ENCODE data around the gene ASF1B.
"Not testable (repeated sequence)": the region's sequence is repeated elsewhere in the genome, so short reads cannot be mapped to it uniquely, and the experiment has no call there.

Gene ASF1B

DNA sequence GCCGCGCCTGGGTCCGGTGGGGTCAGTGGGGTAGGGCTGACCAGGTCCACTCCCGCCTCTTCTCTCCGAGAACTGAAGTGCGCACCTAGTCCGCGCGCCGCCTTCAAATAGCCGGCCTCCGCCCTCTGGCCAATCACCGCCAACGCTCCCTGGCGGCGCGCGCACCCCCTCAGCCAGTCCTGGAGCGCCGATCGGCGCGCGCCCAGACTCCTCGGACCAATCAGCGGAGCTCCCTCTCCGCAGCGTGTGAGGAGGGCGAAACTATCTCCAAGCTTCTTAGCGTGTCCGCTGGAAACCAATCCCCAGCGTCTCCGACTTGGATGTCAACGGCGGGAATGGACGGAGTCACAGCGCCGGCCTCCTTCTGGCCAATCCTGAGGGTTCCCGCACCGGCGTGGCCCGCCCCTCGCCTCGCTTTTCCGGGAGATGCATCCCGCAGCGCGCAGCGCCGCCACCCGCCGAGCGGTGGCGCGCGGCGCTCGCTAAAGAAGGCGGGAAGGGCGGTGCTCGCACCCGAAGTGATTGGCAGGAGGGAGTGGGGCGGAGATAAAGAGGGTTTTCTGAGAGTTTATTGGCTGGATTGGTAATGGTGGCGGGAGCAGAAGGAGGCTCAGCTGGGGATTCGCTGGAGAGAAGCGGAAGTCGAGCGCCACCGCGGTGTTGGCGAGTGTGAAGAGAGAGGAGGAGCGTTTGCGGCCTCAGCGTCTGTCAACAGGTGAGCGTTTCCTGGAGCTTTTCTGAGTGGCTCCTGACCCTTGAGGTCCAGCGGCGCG is at the start of gene ASF1B:
Gene ASF1B, minus strand, starts transcription at position 81 of the 773 bp plus-strand sequence. CDS start 133 bp downstream, outside the sequence.
- DNase-seq: peak; percentile 100

DNA sequence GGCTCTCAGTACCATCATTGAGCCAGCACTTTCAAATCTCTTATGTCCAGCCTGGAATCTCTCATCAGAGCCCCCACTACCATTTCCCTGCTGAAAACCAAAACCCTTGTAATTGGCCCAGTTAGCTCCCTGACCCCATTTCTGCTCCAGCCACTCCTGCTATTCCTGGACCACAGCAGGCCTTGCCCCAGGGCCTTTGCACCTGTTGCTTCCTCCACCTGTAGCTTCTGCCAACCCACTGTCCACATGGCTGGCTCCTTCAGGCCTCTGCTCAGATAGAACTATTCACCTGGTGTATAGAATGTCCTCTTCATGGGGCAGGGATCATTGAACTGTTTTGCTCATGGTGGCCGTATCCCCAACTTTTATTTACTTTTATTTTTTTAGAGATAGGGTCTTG is 49.3 kb upstream of the ASF1B start:
- DNase-seq: not testable (repeated sequence)

DNA sequence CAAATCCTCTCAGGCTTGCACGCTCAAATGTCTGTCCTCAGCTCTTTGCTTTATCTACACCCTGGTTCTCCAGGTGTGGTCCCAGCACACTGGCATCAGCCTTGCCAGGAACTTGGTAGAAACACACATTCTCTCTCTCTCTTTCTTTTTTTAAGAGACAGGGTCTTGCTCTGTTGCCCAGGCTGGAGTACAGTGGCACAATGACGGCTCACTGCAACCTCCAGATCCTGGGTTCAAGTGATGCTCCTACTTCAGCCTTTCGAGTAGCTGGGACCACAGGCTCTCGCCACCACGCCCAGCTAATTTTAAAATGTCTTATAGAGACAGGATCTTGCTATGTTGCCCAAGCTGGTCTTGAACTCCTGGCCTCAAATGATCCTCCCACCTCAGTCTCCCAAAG is 48.8 kb upstream of the ASF1B start:
- no peak for DNase-seq

DNA sequence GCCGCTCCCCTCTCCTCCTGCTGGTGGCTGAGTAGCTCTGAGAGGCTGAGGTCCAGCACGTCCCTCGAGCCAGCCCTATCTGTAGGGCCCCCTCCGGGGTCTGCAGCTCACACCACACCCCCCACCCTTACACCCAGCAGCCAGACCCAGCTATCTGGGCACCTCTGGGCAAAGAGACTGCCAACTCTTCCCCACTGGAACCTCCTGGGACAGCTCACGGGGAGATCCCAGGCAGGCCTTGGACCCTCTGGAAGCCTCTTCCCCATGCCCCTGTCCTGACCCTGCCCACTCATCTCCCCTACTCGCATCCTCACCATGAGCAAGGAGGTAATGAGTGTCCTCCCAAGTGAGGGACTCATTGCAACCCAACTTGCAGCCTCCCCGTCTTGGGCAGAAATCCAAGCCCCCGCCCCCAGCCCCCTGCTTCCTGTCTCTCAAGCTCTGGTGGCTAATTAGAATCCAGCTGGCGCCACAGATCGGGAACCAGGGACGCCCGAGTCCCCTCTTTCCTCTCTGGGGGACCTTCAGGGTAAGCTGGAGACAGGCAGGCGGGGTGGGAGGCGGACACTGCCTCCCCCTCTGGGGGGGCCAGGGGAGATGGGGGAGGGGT is 47.5 kb upstream of the ASF1B start:
- no peak for DNase-seq

DNA sequence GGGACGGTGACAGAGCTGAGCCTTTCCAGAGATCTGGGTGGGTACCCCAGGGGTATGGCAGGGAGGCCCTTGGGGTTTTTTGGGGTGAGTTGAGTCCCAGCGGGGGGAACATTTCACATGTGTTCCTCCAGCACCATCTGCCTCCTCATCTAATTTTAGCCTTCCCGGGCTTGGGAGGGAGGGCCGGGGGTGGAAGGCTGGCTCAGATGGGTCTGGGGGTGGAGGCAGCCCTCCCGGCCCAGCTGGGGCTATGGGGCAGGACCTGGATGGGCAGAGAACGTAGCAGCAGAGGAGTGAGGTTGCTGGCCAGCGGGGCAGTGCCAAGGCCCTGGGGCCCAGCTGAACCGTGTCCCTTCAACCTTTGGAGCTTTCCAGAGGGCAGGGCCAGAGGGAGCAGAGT is 46.1 kb upstream of the ASF1B start:
- DNase-seq: no peak

DNA sequence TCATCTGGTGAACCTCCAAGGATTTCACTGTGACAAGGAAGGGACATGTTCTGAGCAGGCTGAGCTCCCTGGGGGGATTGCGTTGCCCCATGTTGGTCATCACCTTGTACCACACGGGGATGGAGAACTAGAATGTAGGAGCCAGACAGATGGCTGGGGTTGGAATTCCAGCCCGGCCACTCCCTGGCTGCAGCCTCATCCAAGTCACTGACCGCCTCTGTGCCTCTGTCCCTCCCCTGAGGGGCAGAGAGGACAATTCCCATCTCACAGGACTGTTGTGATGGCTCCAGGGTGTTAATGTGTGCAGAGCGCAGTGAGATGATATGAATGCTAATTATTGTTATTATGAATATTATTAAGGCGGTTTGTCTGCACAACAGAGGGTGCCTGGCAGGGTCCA is 45.5 kb upstream of the ASF1B start:
- DNase-seq: no peak

DNA sequence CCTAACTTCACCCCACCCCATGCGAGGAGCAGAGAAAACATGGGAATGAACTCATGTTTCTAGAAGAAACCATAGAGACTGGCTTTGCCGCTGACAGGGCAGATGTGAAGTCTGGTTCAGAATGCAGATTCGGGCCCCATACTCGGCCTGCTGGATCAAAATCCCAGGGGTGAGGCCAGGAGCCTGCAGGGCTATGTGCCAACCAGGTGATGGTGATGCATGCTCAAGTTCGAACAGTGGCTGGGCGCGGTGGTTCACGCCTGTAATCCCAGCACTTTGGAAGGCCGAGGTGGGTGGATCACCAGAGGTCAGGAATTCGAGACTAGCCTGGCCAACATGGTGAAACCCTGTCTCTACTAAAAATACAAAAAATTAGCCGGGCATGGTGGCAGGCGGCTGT is 44.8 kb upstream of the ASF1B start:
- DNase-seq: not testable (repeated sequence)

DNA sequence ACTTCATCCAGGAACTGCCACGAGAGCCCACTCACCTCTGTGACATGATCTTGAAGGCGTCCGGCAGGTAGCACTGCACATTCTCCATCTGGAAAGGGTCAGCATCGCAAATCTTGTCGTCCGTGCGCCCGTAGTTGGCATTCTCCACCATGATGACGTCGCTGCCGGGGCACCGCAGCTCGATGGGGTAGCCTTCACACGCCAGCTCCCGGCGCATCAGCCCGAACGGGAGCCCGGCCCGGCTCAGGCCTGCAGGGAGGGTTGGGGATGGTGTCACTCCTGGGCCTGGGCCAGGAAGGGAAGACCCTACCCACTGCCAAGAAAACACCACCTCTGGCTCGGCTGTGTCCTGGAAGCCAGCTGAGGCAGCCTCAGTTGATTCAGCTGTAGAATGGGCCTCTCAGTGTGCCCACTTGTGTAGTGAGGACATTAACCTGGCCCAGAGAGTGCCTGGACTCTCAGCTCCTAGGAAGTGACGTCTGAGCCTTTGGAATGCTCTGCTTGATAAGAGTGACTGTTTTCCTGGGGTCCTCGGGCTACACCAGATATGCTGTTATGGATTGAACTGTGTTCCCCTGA is 41.2 kb upstream of the ASF1B start:
- DNase-seq: no peak

DNA sequence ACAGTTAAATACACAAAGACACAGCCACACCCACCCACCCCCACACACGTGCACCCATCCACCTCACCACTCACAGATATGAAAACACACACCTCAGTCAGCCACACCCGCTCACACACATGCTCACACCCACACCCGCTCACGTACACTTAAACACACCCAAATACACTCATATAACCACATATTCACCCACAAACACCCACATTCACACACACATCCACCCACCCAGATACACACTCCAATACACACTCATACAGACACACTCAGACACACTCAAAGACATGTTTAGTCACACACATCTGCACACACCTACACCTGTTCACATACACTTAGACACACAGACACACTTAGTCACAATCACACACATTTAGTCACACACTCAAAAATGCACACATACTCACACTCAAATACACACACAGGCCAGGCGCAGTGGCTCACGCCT is 39.0 kb upstream of the ASF1B start:
- DNase-seq: no peak

DNA sequence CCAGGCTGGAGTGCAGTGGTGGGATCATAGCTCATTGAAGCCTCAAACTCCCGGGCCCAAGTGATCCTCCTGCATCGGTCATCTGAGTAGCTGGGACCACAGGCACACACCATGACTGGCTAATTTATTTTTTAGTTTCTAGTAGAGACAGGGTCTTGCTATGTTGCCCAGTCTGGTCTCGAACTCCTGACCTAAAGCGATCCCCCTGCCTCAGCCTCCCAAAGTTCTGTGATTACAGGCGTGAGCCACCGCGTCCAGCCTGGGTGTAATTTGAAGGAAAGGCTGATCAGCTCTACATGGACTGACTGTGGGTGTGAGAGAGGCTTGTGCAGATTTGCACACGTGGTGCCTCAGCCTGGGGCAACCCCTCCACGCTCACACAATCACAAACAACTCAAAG is 38.5 kb upstream of the ASF1B start:
- DNase-seq: no peak

DNA sequence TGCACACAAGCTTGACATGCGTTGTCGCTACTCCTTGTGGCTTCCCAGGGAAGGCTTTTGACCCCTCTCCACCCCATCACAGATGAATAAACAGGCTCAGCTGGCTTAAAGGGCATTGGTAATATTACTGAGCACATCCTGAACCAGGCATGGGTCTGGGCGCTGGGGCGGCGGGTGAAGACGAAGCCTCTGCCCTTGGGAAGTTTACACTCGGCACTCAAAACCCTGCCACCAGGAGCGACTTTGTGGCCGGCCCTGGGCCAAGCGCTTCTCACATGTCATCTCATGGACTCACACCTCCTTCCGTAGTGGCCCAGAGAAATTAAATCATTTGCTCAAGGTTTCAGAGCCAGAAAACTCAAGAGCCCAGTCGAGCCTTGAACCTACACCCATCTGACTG is 32.6 kb upstream of the ASF1B start:
- no peak for DNase-seq

DNA sequence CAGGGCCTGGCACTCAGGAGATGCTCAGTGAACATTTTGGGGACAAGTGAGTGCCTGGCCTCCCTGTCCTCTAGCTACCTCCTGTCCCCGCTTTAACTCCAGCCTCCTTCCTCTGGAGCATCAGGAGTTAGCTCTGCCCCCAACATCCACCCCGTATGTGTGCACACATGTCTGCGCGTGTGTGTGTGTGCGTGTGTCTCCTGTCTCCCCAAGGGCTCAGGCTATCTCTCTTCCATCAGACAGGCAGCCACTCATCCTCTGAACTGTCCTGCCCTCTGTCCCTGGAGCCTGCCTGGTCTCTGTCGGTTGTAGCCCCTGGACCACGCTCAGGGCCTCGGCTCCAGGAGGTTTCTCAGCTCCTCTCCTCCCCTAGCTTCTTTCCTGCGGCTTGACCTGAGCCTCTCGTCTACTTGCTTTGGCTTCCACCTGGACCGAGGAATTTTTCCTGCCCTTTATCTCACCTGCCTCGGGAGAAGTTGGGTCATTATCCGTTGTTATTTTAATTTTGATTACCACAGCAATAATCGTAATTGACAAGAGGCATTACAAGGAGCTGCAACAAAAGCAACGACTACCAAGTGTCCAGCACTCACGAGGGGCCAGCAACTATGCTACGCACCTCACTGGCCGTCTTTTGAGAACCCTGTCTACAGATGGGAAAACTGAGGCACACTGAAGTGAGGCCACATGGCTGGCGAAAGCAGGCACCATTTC is 32.0 kb upstream of the ASF1B start:
- DNase-seq: no peak

DNA sequence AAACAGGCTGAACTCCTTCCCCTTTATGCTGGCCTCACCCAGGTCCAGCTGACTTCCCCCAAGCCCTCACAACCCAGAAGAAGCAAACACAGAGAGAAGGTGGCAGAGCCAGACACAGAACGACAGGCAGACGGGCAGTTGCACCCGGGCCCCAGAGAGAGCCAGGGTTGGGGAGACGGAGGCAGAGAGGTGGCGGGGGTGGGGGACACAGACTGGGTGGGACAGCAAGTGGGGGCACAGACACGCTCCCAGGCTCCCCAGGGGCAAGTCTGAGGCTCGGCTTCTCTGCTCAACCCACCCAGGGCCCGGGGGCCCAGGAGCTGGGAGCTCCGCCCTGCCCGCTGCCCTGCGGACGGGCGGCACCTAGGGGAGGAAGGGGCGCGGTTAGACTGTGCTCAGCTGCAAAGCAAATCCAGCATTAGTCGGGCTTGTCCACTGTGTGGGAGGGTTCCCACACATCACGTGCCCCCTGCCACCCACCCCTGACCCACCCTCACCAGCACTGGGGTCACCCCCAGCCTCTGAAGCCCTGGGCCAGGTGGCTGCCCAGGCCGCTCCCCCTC is 31.3 kb upstream of the ASF1B start:
- DNase-seq: no peak

DNA sequence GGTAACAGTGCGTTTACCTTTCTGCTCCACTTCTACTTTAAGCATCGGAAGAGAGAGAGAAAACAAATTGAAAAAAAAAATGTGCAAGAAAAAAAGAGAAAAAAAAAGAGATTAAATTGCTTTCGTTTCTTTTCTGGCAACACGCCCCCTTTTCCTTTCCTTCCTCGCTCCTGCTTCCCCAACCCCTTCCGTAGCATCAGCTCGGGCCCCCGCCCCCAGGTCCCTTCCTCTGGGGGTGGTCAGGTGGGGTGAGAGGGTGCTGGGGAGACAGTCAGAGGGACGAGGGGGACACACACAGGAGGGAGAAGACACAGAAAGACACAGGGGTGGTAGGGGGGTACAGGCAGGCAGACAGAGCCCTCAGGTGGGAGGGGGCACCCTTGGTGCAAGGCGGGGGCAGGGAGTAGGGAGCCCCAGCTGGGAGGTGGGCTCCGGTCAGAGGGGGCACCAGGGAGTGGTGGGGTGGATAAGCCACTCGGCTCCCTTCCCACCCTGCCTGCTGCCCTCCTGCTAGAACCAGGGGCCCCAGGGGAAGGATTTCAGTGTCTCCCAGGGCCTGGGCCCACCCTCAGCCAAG is 30.7 kb upstream of the ASF1B start:
- DNase-seq: no peak

DNA sequence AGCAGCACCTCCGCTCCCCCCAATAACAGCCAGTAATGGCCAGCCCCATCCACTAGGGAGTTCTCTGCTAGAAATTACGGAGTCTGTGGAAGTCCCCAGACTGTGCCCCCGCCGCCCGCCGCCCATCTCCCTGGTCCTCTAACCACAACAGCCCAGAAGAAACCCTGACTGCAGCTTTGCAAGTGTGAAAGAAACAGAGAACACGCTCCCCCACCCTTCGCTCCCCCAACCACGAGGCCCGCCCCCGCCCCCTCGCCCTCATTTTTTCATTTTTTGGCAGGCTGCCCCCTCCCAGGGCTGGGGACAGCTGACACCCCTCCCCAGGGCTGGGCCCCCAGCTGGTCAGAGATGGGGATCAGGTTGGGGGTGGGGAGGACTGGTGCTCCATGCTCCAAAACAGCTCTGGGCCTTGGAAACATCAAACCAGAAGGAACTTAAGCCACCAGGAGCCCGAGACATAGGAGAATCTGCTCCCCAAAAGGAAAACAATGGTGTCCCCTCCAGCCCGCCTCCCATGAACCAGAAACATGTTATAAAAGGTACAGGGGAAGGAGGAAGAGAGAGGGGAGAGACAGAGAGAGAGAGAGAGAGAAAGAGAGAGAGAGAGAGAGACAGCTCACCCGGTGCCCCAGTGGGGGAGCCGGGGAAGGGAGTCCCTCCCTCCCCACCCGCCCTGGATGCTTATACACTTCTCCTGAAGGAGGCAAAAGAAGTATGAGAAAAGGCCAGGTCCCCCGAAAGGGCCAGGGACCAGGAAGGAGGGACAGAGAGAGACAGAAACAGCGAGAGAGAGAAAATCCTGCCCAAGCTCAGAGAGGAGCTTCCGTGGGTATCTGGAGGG is 29.8 kb upstream of the ASF1B start:
- DNase-seq: no peak

DNA sequence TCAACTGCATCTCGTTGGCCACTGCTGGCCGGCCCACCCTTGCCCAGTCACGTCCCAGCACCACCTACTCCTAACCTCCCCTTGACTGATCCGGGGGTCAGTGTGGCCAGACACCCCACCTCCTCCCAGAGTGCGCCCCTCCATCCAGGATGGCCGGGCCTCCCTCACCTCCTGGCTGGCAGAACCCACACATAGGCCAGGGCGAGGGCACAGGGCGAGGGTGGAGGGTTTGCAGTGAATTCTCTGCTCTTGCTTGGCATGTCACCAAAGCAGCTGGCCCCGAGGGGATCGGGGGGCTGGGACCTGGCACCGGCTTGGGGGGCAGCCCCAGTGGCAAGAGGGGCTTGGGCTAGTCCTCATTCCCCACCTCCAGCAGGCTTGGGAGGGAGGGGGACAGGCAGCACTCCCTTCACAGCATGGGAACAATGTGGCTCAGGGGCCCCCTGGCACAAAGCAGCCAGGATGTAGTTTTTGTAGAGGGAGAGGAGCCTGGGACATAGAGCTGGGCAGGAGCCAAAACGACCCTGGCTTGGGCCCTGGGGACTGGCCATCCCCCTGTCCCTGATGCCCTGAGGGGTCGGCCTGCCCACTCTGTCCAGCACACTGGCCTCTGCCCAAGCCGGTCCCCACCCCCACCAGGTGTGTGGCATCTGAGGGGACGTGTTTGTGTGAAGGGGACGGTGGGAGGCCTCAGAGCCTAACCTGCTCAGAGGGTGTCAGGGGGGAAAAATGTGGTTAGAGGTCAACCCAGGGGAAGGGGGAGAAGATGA is 28.5 kb upstream of the ASF1B start:
- DNase-seq: no peak

DNA sequence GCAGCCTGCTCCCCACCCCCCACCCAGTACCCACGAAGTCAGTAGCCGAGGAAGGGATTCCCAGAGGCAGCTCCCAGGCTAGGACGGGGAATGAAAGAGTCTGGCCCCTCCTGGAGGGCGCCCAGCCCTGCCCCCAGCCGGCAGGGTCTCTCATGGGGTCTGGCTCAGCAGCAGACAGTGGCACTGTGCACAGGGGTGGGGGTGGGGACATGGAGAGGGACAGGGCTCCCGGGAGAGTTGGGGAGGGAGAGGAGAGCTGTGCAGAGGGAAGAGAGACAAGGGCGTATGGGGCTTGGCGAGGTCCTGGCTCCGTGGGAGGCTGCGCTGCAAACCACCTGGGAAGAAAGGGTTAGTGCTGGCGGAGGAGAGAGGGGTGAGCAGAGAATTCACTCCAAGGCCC is 27.7 kb upstream of the ASF1B start:
- DNase-seq: no peak

DNA sequence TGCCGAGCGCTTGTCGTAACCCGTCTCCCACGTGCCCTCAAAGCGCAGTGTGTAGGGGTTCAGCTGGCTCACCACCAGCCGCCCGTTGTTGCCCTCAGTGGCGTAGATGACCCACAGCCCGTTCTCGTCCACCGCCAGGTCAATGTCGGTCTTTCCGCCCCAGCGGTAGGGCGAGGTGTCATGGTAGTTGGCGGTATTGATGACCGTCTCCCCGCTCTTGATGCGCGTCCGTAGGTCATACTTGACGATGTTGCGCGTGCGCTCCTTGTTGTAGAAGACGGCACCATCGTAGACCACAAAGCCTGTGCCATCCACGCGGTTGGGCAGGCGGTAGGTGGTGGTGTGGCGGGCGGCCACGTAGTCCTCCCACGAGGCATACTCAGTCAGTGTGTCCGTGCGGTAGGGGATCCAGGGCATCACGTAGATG is 26.5 kb upstream of the ASF1B start:
- no peak for DNase-seq

DNA sequence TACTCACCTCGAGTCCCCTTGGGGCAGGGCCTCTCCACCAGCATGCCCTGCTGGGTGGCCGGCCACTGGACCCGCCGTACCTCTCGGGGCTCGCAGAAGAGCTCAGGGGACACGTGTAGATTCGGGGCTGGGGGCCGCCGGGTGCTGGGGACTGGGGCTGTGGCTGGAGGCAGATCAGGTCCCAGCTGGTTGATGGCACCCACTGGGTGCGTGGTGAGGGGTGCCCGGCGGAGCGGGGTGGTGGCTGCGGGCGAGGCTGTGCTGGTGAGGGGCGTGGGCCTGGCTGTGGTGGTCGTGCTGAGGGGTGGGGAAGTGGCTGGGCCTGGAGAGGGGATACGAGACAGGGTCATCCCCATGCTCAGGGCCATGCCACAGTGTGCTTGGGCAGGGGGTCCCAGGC is 24.9 kb upstream of the ASF1B start:
- DNase-seq: no peak

DNA sequence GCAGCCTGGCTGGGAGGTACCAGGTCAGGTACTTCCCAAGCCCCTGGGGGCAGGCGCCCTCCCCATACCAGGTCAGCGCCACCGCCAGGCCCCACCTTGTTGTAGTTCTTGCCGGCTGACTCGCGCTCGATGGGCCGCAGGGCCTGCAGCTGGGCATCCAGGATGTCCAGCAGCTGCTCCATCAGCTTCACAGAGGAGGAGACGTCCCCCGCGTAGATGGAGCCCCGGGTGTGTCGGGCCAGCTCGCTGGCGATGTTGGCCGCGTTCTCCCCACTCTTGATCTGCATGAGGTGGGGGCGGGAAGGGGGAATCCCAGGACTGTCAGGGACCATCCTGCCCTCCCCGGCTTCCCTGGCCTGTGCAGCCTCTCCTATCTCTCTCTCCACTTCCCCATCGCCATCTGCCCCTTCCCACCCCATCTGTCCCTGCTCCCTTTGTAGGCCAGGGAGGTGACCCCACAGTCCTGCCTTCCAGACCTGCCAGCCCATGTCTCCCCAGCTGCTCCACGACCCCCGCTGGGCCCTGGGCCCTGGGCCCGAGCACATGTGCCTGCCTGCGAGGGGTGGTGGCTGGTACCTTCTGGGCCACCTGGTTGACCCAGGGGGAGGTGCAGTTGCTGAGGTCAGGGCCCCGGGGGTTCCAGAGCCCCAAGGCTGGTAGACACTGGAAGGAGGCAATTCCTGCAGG is 23.8 kb upstream of the ASF1B start:
- DNase-seq: no peak

DNA sequence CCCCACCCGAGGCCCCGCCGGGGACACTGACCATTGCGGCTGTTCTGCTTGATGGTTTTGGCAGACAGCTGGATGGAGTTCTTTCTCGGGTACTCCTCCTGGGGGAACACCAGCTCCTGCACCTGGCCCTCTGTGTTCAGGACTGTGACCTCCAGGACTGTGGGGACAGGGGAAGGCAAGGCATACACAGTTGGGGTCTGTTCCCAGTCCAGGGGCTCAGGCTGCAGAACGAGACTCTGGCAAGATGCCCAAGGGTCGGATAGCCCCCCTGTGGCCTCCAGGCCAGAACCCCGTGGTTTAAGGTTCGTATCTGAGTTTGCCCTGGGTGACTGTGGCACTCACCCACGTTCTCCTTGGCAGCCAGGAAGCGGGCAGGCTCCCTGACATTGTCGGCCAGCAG is 22.7 kb upstream of the ASF1B start:
- no peak for DNase-seq

All from NCI-H226 (cell line).